Activated gamma-delta T cell treated with Interleukin-2 at 50 U/mL for 16 hours (primary cell): ENCODE measurements around the gene ADGRG7.
"Not testable (repeated sequence)": the region's sequence is repeated elsewhere in the genome, so short reads cannot be mapped to it uniquely, and the experiment has no call there.

Experiments used
- DNase-seq: peaks from one replicate; pipeline ENCODE4 v3.0.0-alpha.2; 2020

The ADGRG7 gene, protein sequence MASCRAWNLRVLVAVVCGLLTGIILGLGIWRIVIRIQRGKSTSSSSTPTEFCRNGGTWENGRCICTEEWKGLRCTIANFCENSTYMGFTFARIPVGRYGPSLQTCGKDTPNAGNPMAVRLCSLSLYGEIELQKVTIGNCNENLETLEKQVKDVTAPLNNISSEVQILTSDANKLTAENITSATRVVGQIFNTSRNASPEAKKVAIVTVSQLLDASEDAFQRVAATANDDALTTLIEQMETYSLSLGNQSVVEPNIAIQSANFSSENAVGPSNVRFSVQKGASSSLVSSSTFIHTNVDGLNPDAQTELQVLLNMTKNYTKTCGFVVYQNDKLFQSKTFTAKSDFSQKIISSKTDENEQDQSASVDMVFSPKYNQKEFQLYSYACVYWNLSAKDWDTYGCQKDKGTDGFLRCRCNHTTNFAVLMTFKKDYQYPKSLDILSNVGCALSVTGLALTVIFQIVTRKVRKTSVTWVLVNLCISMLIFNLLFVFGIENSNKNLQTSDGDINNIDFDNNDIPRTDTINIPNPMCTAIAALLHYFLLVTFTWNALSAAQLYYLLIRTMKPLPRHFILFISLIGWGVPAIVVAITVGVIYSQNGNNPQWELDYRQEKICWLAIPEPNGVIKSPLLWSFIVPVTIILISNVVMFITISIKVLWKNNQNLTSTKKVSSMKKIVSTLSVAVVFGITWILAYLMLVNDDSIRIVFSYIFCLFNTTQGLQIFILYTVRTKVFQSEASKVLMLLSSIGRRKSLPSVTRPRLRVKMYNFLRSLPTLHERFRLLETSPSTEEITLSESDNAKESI

GRCh38 chr3:100609305-100609704, at the start of gene ADGRG7:
TSS of gene ADGRG7 (plus strand) at chr3:100609601. CDS start at chr3:100609857, 256 bp downstream.
- DNase-seq: no peak

GRCh38 chr3:100560426-100560825, 49.0 kb upstream of the ADGRG7 start:
- DNase-seq: no peak

DNA sequence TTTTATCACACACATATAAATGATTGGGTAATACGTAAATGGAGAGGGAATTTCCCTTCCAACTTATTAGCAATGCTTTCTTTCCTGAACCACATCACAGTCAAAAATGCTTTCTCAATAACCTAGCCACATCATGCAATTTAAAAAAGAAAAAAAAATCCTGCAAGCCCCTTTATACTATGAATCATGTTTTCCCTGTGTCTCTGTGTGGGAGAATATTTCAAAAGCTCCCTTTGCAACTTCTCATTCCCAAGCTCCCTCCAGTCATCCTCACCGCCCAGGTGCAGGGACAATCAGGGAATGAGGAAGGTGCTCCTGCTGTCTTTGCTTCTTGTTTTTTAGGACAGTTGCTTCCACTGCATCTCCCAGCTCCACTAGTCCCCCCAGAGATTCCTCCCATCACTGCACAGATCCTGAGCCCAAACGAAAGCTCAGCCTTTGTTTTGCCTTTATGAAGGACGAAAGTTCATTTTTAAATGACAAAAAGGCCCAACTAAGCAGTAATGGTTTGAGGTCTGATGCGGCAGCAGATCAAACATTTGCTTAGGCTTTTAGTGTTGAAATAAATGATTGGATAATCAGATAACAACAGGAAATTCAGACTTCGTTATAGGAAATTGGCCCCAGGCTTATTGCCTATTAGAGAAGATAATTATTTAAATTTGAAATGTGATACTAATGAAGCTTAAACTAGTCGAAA, 47.8 kb upstream of the ADGRG7 start:
- no peak for DNase-seq

DNA sequence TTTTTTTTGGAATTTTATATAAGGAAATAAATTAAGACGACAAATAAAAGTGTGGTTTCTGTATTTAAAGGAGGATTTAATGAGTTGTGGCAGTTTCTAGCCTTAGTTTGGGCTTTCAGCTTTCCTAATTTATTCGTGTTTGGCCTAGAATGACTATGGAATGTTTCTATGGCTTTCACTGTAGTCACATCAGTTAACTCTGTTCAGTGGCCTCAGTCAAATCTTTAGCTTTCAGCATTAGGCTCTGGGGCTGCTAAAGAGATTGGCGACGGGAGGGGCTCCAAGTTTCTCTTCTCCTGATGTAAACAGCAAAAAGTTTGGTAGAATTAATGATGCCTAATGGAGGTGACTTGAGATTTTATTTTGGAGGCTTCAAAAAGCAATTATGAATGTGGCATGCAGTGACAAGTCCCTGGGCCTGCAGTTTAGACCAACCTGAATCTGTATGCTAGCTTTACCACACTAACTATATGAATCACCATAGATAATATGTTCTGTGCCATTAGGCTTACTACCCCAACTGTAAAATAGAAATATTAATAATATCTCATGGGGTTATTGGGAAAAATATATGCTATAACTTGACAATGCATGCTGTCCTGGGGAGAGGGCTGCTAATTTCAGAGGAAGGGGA, 47.1 kb upstream of the ADGRG7 start:
- no peak for DNase-seq

DNA sequence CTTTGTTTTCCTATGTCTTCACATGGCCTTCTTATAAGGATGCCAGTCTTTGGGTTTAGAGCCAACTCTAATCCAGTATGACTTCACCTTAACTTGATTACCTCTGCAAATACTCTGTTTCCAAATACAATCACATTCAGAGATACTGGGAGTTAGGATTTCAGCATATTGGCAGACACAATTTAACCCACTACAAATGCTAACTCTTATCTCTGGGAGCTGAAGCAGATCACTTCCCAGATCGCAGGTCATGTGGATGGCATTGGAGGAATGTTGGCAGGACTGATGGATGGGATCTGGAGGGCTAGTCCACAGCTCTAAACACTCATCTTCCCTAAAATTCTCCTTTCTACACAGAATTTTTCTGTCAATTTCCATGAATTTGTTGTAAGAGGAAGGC, 46.2 kb upstream of the ADGRG7 start:
- no peak for DNase-seq

DNA sequence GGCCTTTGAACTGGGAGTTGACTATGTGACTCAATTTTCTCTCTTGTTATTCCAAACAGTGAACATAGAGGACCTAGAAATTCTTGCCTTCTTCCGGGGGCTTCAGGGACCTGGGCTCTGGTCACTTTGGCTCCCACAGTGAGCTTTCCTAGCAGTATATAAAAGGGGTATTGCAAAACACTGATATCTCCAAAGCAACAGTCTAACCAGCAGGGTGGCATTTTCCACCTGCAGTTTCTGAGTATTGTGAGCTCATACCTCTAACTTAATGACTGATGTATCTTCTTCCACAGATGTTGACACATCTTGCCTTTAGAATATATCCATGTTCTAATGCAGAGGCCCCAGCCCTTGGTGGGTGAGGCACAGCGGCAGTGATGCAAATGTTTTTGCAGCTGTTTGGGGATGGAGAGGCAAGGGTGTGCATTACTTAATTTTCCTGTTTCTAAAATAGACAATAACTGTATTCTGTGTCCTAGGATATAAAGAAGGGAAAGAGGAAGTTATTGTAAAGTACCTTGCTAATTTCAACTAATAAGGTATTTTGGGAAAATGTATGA, 45.7 kb upstream of the ADGRG7 start:
- no peak for DNase-seq

DNA sequence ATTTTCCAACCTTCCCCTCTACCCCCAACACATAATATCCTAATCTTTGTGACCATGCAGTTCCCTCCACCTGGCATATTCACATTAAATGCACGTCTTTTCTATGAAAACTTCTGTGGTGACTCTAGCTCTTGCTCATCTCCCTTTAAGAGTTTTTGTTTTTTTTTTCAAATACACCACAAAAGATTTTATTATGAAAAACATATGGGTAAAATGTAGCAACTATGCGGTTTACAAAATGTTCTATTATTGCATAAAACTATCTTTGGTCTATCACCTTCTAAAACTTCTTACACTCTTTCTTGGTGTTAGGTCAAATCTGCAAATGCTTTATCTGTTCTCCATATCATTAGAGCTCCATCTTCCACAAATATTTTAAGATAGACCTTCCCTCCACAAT, 38.6 kb upstream of the ADGRG7 start:
- no peak for DNase-seq

- no peak for DNase-seq
Observed at GRCh38 chr3:100574536-100574935, 34.9 kb upstream of the ADGRG7 start.

GRCh38 chr3:100575704-100576103, 33.7 kb upstream of the ADGRG7 start:
- DNase-seq: no peak

DNA sequence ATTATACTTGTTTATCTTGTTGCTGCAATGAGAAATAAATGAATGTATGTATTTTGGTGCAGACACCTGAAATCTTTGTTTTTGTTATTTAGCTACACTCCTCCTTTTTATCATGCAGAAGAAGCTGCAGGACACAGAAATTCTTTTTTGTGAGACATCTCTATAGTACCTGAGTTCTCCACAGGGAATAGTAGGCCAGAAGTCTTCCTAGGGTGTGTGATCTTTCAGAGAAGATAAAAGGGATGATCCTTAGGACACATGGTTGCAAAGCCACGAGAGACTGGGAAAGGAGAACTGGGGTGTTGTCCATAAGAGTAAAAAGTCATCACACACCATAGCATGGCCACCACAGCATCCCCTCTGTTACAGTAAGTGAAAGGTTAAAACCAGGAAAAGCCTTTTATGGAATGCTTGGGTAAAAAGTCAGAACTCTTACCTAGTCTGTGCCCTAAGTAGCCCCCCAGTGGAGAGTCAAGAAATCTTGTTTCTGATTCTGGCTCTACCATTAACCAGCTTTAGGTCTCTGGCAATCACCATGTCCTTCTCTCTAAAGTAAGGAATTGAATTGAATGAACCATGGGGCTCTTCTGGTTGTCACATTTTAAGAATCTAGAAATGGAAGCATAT, 31.9 kb upstream of the ADGRG7 start:
- DNase-seq: no peak

- DNase-seq: no peak
Observed at GRCh38 chr3:100578646-100579045, 30.8 kb upstream of the ADGRG7 start.

GRCh38 chr3:100580147-100580546, 29.3 kb upstream of the ADGRG7 start:
- DNase-seq: no peak

DNA sequence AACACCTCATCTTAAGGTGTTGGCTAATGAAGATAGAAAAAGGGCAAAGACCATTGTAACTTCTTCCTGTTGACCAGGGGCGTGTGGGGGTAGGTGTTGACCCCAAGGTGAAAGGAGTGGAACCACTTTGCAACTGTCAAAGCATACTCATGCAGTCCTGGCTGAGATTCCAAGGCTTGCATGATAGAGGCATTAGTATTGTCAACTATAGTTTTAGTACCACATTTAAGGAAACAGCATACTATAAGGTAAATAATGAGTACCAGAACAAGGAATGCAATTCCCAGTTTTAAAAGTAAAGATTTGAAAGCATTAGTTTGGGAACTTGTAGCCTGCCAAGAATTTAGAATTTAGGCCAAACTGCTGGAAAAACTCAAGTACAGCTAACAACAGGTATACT, 27.8 kb upstream of the ADGRG7 start:
- DNase-seq: no peak

DNA sequence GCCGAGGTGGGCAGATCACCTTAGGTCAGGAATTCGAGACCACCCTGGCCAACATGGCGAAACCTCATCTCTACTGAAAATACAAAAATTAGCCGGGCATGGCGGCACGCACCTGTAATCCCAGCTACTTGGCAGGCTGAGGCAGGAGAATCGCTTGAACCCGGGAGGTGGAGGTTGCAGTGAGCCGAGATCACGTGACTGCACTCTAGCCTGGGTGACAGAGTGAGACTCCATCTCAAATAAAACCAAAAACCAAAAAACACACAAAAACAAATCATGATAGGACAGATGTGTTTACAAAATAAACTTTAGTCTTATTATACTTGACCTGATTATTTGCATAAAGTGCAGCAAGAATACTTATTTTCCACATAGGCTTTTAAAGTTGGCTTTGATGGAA, 27.2 kb upstream of the ADGRG7 start:
- not testable (repeated sequence) for DNase-seq

- no peak for DNase-seq
Observed at GRCh38 chr3:100584101-100584660, 25.2 kb upstream of the ADGRG7 start.

GRCh38 chr3:100586832-100587231, 22.6 kb upstream of the ADGRG7 start:
- no peak for DNase-seq

GRCh38 chr3:100588251-100588650, 21.1 kb upstream of the ADGRG7 start:
- no peak for DNase-seq

DNA sequence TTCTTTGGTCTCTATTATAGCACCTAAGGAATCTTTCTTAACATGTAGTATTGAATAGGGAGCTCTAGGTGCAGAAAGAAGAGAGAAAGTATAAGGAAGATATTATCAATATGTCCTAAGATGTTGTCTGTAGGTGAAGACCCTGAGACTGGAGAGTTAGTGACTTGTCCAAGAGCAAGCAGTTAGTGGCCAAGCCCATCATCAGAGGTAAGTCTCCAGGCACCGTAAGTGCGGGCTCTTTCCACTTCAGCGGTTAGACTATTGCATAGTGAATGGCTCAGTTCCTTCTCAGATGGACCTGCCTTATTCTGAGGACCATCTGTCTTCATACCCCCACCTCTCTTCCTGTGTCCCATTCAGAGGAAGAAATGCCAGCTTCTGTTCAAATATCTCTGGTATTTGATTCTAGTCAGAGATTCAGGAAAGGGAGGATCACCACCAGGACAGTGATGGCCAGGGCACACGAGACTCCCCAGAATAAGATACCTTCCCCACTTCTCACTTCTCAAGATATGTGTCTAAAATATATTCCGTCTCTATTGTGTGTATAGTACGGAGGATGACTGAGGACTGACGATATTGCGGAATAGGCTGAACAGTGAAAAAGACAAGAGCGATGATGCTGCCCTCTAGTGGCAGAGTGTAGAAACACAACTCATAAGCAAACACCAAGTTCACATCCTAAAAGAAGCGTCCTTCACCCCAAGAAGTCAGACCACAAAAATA, 19.1 kb upstream of the ADGRG7 start:
- peak; percentile 59 for DNase-seq

- no peak for DNase-seq
Observed at GRCh38 chr3:100590840-100591147, 18.6 kb upstream of the ADGRG7 start.

DNA sequence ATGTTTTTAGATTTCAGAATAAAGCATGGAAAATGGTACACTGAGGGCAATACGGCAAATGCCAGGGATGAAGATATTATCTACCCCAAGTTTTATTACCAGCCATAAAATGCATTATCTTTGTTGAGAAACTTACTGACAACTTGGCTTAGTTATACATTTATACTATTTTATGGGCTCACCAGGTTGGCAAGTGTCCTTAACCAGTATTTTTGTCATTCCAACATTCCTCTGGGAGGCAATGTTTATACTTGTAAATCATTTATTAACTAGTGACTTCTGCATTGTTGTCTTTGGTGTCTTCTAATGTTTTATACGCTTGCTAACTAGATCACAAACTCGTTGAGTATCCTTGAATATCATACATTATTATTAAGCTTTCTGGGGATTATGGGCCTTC, 18.0 kb upstream of the ADGRG7 start:
- no peak for DNase-seq
